HepG2 (cell line): ENCODE results near the gene TMEM39A. TPM values are rescaled to one million over a fixed set of nuclear protein-coding genes. Genes with fewer than 3 reads are reported as not detected.
A peak's percentile ranks its signal among the peaks of the same experiment; 100 is the strongest.

Experiments used
- ATAC-seq: fragments of 200-7000 bp; cut with Tn5 transposase; 3 replicates; pipeline ENCODE4 v1.9.1; 2020; ENCODE audit warnings: mild to moderate bottlenecking, moderate library complexity
- BruUV-seq: library from RNA; stranded (reverse); fragments of 400-500 nt; replicated peaks from 2 replicates; lab custom pipeline; 2021; lab: Mats Ljungman, UMichigan
- CTCF ChIA-PET: fragments of 300-600 bp; formaldehyde crosslinking; extraction: SDS; loops from one replicate; lab custom pipeline; 2021; ENCODE audit warnings: low total read pairs, inconsistent platforms, low intra/inter-chr PET ratio; lab: Yijun Ruan, JAX
- POLR2A ChIA-PET: fragments of 350-600 bp; sonication (Branson Sonifier 250); formaldehyde crosslinking; loops from one replicate; lab custom pipeline; 2020; ENCODE audit warnings: antibody characterized with exemption, inconsistent platforms; lab: Yijun Ruan, JAX
- DNase-seq: peaks from one replicate; pipeline ENCODE4 v3.0.0-alpha.2; 2015; ENCODE audit warnings: low spot score
- FAIRE-seq: peaks from 3 replicates; lab custom pipeline; 2011; peaks lifted over from hg19 to GRCh38; lab: Jason Lieb, UNC
- H2AFZ ChIP-seq: one replicate; pipeline ENCODE4 v1.6.1; 2011; ENCODE audit warnings: low read length, inconsistent platforms
- H3K27ac ChIP-seq: fragments of 300-600 bp; 3 replicates; pipeline ENCODE4 v1.8.0; 2011; ENCODE audit warnings: mixed run types, mild to moderate bottlenecking, mixed read lengths, low read length, inconsistent platforms; ENCODE audit not compliant: insufficient read depth; ENCODE audit errors: extremely low read length
- H3K27me3 ChIP-seq, 2 experiments: fragments of 200-600 bp in 1 of 2; 2 replicates in 1 of 2; 3 replicates in 1 of 2; pipeline versions ENCODE4 v1.6.0 to v1.8.0; 2011; ENCODE audit warnings: low read length in 2 of 2, mild to moderate bottlenecking in 2 of 2, moderate library complexity in 2 of 2, inconsistent platforms in 1 of 2; ENCODE audit not compliant: insufficient read depth in 2 of 2, control insufficient read depth in 1 of 2
- H3K36me3 ChIP-seq, 2 experiments: fragments of 200-600 bp in 1 of 2; replicated peaks in 1 of 2; 2 replicates in 1 of 2; 3 replicates in 1 of 2; pipeline versions ENCODE4 v1.5.1 to v1.8.0; 2011; ENCODE audit warnings: low read length in 2 of 2, inconsistent platforms in 1 of 2; ENCODE audit not compliant: insufficient read depth in 2 of 2, control insufficient read depth in 1 of 2
- H3K4me1 ChIP-seq: 2 replicates; pipeline ENCODE4 v1.5.1; 2012; ENCODE audit warnings: low read length, inconsistent platforms; ENCODE audit not compliant: insufficient read depth
- H3K4me2 ChIP-seq: 2 replicates; pipeline ENCODE4 v1.6.0; 2011; ENCODE audit warnings: low read depth, low read length, inconsistent platforms
- H3K4me3 ChIP-seq, 3 experiments: fragments of 200-600 bp in 1 of 3; sonication (generic), shearing (Covaris generic) in 1 of 3; replicated peaks in 1 of 3; 2 replicates each; pipeline ENCODE4 v1.5.1; 2011 to 2016; ENCODE audit warnings: low read length in 3 of 3, inconsistent platforms in 2 of 3, low read depth in 2 of 3, mild to moderate bottlenecking in 2 of 3, control low read depth in 1 of 3, mixed read lengths in 1 of 3; ENCODE audit not compliant: insufficient read depth in 1 of 3
- H3K79me2 ChIP-seq: one replicate; pipeline ENCODE4 v1.6.1; 2011; ENCODE audit warnings: low read length, inconsistent platforms; ENCODE audit not compliant: insufficient read depth
- H3K9ac ChIP-seq: 2 replicates; pipeline ENCODE4 v1.6.0; 2011; ENCODE audit warnings: mild to moderate bottlenecking, low read depth, low read length, inconsistent platforms; ENCODE audit not compliant: insufficient read depth
- H3K9me3 ChIP-seq: 2 replicates; pipeline ENCODE4 v1.5.1; 2012; ENCODE audit warnings: mild to moderate bottlenecking, low read length
- H4K20me1 ChIP-seq: 2 replicates; pipeline ENCODE4 v1.6.0; 2011; ENCODE audit warnings: inconsistent platforms, mild to moderate bottlenecking, low read length, moderate library complexity; ENCODE audit not compliant: insufficient read depth
- KAT2B ChIP-seq: fragments of 150-350 bp; IDR thresholded peaks from 2 replicates; pipeline ENCODE4 v1.6.1; 2014; ENCODE audit warnings: low read depth, low read length, borderline replicate concordance
- KDM2A ChIP-seq: sonication (generic); formaldehyde crosslinking; IDR thresholded peaks from 2 replicates; pipeline ENCODE4 v1.4.0; 2020; ENCODE audit warnings: low read depth, missing genetic modification reagents, borderline replicate concordance
- KDM5A ChIP-seq: fragments of 200-600 bp; sonication (generic); IDR thresholded peaks from 2 replicates; pipeline ENCODE4 v1.7.0; 2018; ENCODE audit warnings: antibody characterized with exemption, mild to moderate bottlenecking, low read length, borderline replicate concordance
- RBM39 ChIP-seq: fragments of 200-400 bp; formaldehyde crosslinking; IDR thresholded peaks from one replicate; pipeline ENCODE4 v1.6.1; 2018; ENCODE audit warnings: antibody characterized with exemption, mild to moderate bottlenecking, low read depth, low read length; ENCODE audit not compliant: poor library complexity, severe bottlenecking
- SALL2 ChIP-seq: sonication (generic); formaldehyde crosslinking; IDR thresholded peaks from 2 replicates; pipeline ENCODE4 v1.8.1; 2023; ENCODE audit warnings: mild to moderate bottlenecking, missing genetic modification reagents, inconsistent platforms
- SAP130 ChIP-seq: IDR thresholded peaks from 2 replicates; pipeline ENCODE4 v1.6.1; 2016; ENCODE audit warnings: low read depth
- ZBTB7A ChIP-seq: sonication (generic); formaldehyde crosslinking; IDR thresholded peaks from 2 replicates; pipeline ENCODE4 v1.8.0; 2022; ENCODE audit warnings: mild to moderate bottlenecking, missing genetic modification reagents
- ZBTB7B ChIP-seq: sonication (generic); formaldehyde crosslinking; IDR thresholded peaks from 2 replicates; pipeline ENCODE4 v1.4.0; 2020; ENCODE audit warnings: missing genetic modification reagents
- ZNF501 ChIP-seq: sonication (generic); formaldehyde crosslinking; IDR thresholded peaks from 2 replicates; pipeline ENCODE4 v1.5.1; 2020; ENCODE audit warnings: mild to moderate bottlenecking, moderate library complexity, missing genetic modification reagents
- ZNF644 ChIP-seq: IDR thresholded peaks from 2 replicates; pipeline ENCODE4 v1.6.1; 2016; ENCODE audit warnings: low read depth
- ZNF775 ChIP-seq: sonication (generic); formaldehyde crosslinking; IDR thresholded peaks from 2 replicates; pipeline ENCODE4 v1.4.0; 2020; ENCODE audit warnings: missing genetic modification reagents, mild to moderate bottlenecking, moderate library complexity, borderline replicate concordance
- WGBS: methylation state at CpG from one replicate; pipeline ENCODE4 v1.1.6; 2017; ENCODE audit warnings: low lambda C conversion rate; 5-methylcytosine and 5-hydroxymethylcytosine counted together
- in situ Hi-C: cut with HindIII; loops from 2 replicates; pipeline ENCODE4 v1.10.0; 2017; ENCODE audit warnings: low pct_unique_long_range_greater_than_20kb; ENCODE audit not compliant: extremely low pct_ligation_motif_present
- intact Hi-C: fragments of 100-400 bp; cut with micrococcal nuclease; formaldehyde crosslinking; loops from one replicate; pipeline ENCODE4 v1.10.0; 2022; ENCODE audit not compliant: unreplicated experiment
- polyA plus RNA-seq, 8 experiments: library from polyadenylated mRNA; depleted of rRNA in 3 of 8; stranded (reverse) in 7 of 8; unstranded in 1 of 8; fragments of >200 nt; fragmentation: Illumina TruSeq in 4 of 8; extraction: Trizol in 4 of 8; gene quantifications; 2 replicates each; pipeline versions ENCODE4 v1.2.1 to v1.2.3, GENCODE V29; 2011 to 2016; ENCODE audit warnings: low read depth in 4 of 8, missing spikeins in 1 of 8, mixed read lengths in 1 of 8; ENCODE audit not compliant: insufficient read depth in 1 of 8
- total RNA-seq, 5 experiments: library from RNA; depleted of rRNA; stranded (reverse); fragments of >200 nt; fragmentation: Illumina TruSeq; extraction: Trizol; gene quantifications; 2 replicates each; pipeline ENCODE4 v1.2.3, GENCODE V29; 2016; ENCODE audit warnings: low read depth in 1 of 5

TMEM39A gene
- total and polyA plus RNA-seq, 2 of the 13 experiments (the other 11 are each of a cell fraction or from before 2014, with no cell fraction given) = 55.8 to 64.9 TPM

- no peaks in the 10 kb centered on the region; a peak in 1 of 5 replicates for H3K27me3 ChIP-seq
- CTCF ChIA-PET = no interaction called here
- H3K36me3 ChIP-seq = peaks cover 9 to 11% of the 10 kb centered on the region in 2 experiments; a peak in 4 of 5 replicates
- H3K9me3 ChIP-seq = no peaks in the 10 kb centered on the region
- H2AFZ ChIP-seq = peak overlapping the region; percentile 95
- peaks cover 28% of the 10 kb centered on the region for H3K4me1 ChIP-seq
- H3K4me3 ChIP-seq = peak overlapping the region; percentile 79 to 93 (median 92)
- no peak for FAIRE-seq
- H3K9ac ChIP-seq = peak overlapping the region; percentile 87
- H3K27ac ChIP-seq = peak overlapping the region; percentile 75
- peaks cover 8% of the 10 kb centered on the region for H3K79me2 ChIP-seq
- TF ChIP-seq ZBTB7A (CRISPR knock-in tag) (0 out of 2 replicates have a peak, but pooled peaks have one; percentile 5), ZNF644 (CRISPR knock-in tag) (no peak), SAP130 (CRISPR knock-in tag) (no peak), SALL2 (CRISPR knock-in tag) (0 out of 2 replicates have a peak, but pooled peaks have one; percentile 13), KDM5A (0 out of 2 replicates have a peak, but pooled peaks have one; percentile 2), ZNF501 (CRISPR knock-in tag) (0 out of 2 replicates have a peak, but pooled peaks have one; percentile 6), KDM2A (no peak), ZBTB7B (CRISPR knock-in tag) (0 out of 2 replicates have a peak, but pooled peaks have one; percentile 10), RBM39 (no peak), ZNF775 (no peak), KAT2B (no peak)
- whole genome bisulfite sequencing = 13% methylated on average over 16 of the region's 16 CpGs
- no peaks in the 10 kb centered on the region for H4K20me1 ChIP-seq
- intact Hi-C loops (loop anchor here (1.0 to 2.0 kb wide), 2 partner anchors 29 to 211 kb away; partner anchors contain the start of gene TIMMDC1), in situ Hi-C loops (no loop called here)
- BruUV-seq = no TSS peak
- no peak for DNase-seq
- peak overlapping the region; percentile 99 for H3K4me2 ChIP-seq
- ATAC-seq = no peak
- POLR2A ChIA-PET = interaction anchor here (1.0 to 2.2 kb wide), 2 partner anchors 25 to 29 kb away, joined by 3 to 37 read pairs; partner anchors contain the start of gene TIMMDC1
Observed at GRCh38 chr3:119469418-119470189, 6.2 kb upstream of the TMEM39A start.
